HepG2 (cell line): Measurements from ENCODE around the gene DNAJC21.

Source experiments
- ATF2 ChIP-seq: sonication (generic); formaldehyde crosslinking; IDR thresholded peaks from 2 replicates; pipeline ENCODE4 v1.4.0; 2020; ENCODE audit warnings: missing genetic modification reagents
- GTF2F1 ChIP-seq: fragments of 150-350 bp; IDR thresholded peaks from 2 replicates; pipeline ENCODE4 v1.6.1; 2014; ENCODE audit warnings: low read length
- HCFC1 ChIP-seq: fragments of 150-350 bp; IDR thresholded peaks from 2 replicates; pipeline ENCODE4 v1.6.1; 2014; ENCODE audit warnings: low read depth, low read length
- IRF2 ChIP-seq: IDR thresholded peaks from 2 replicates; pipeline ENCODE4 v1.6.1; 2018; ENCODE audit warnings: missing genetic modification reagents, missing compliant biosample characterization
- TERF1 ChIP-seq: sonication (generic); formaldehyde crosslinking; IDR thresholded peaks from 2 replicates; pipeline ENCODE4 v1.8.0; 2022; ENCODE audit warnings: mild to moderate bottlenecking, missing genetic modification reagents, moderate library complexity
- ZNF574 ChIP-seq: sonication (generic); formaldehyde crosslinking; IDR thresholded peaks from 2 replicates; pipeline ENCODE4 v1.4.0; 2020; ENCODE audit warnings: missing genetic modification reagents

GRCh38 chr5:34977934-34978613 lies 48.7 kb downstream of the DNAJC21 start:
- TF ChIP-seq GTF2F1 (no peak), ATF2 (CRISPR knock-in tag) (no peak), IRF2 (CRISPR knock-in tag) (no peak), HCFC1 (no peak), TERF1 (CRISPR knock-in tag) (no peak), ZNF574 (CRISPR knock-in tag) (no peak)
